ENCODE results near the gene SCRT2.

The SCRT2 gene

GRCh38 chr20:717271-717670 lies 41.7 kb upstream of the SCRT2 start:
- Histone ChIP-seq H3K4me2 (no peak overlapping the region), H3K27me3 (ENCODE audit: insufficient read depth, low read depth) (0 out of 2 replicates have a peak, but pooled peaks cover 5% of the 10 kb centered on the region), H3K27ac (no peak overlapping the region), H3K79me2 (ENCODE audit: insufficient read depth, low read depth) (no peaks in the 10 kb centered on the region), H4K20me1 (ENCODE audit: insufficient read depth) (no peaks in the 10 kb centered on the region), H2AFZ (ENCODE audit: low read depth) (no peak overlapping the region), H3K4me3 (IDR thresholded peaks at IDR 0.05; ENCODE audit: insufficient read depth, low read depth, low read length) (no peak overlapping the region), H3K4me1 (ENCODE audit: low read depth, poor library complexity, severe bottlenecking) (no peaks in the 10 kb centered on the region), H3K9ac (no peak overlapping the region), H3K36me3 (ENCODE audit: insufficient read depth) (no peaks in the 10 kb centered on the region)
- TF ChIP-seq CTCF (conservative IDR thresholded peaks at IDR 0.05; ENCODE audit: low read depth, low read length) = no peak

- no peak overlapping the region for H3K27ac ChIP-seq
- no peak overlapping the region for H2AFZ ChIP-seq (ENCODE audit: low read depth)
- H3K79me2 ChIP-seq (ENCODE audit: insufficient read depth, low read depth) = no peaks in the 10 kb centered on the region
- no peaks in the 10 kb centered on the region for H3K36me3 ChIP-seq (ENCODE audit: insufficient read depth)
- H3K9ac ChIP-seq = no peak overlapping the region
- 0 out of 2 replicates have a peak, but pooled peaks cover 5% of the 10 kb centered on the region for H3K27me3 ChIP-seq (ENCODE audit: insufficient read depth, low read depth)
- H3K4me2 ChIP-seq = no peak overlapping the region
- no peak for TF ChIP-seq CTCF (conservative IDR thresholded peaks at IDR 0.05; ENCODE audit: low read depth, low read length)
- H3K4me1 ChIP-seq (ENCODE audit: low read depth, poor library complexity, severe bottlenecking) = no peaks in the 10 kb centered on the region
- H3K4me3 ChIP-seq (IDR thresholded peaks at IDR 0.05; ENCODE audit: insufficient read depth, low read depth, low read length) = no peak overlapping the region
- H4K20me1 ChIP-seq (ENCODE audit: insufficient read depth) = no peaks in the 10 kb centered on the region
These were observed 38.9 kb upstream of the SCRT2 start for GRCh38 chr20:714453-714852.

- H2AFZ ChIP-seq (ENCODE audit: low read depth) = no peak overlapping the region
- H3K79me2 ChIP-seq (ENCODE audit: insufficient read depth, low read depth) = no peaks in the 10 kb centered on the region
These were observed 36.0 kb upstream of the SCRT2 start for GRCh38 chr20:711576-711975.

GRCh38 chr20:710780-711450 lies 35.3 kb upstream of the SCRT2 start:
- Histone ChIP-seq H4K20me1 (ENCODE audit: insufficient read depth) (no peaks in the 10 kb centered on the region), H3K9ac (no peak overlapping the region), H3K36me3 (ENCODE audit: insufficient read depth) (no peaks in the 10 kb centered on the region), H3K27me3 (ENCODE audit: insufficient read depth, low read depth) (0 out of 2 replicates have a peak, but pooled peaks cover 5% of the 10 kb centered on the region), H3K4me2 (no peak overlapping the region), H2AFZ (ENCODE audit: low read depth) (no peak overlapping the region), H3K4me1 (ENCODE audit: low read depth, poor library complexity, severe bottlenecking) (no peaks in the 10 kb centered on the region), H3K79me2 (ENCODE audit: insufficient read depth, low read depth) (no peaks in the 10 kb centered on the region), H3K4me3 (IDR thresholded peaks at IDR 0.05; ENCODE audit: insufficient read depth, low read depth, low read length) (no peak overlapping the region), H3K27ac (no peak overlapping the region)
- TF ChIP-seq CTCF (conservative IDR thresholded peaks at IDR 0.05; ENCODE audit: low read depth, low read length) = no peak

More at GRCh38 chr20:711576-711975, 36.0 kb upstream of the SCRT2 start:
- H3K4me2 ChIP-seq = no peak overlapping the region
- H3K4me3 ChIP-seq (IDR thresholded peaks at IDR 0.05; ENCODE audit: insufficient read depth, low read depth, low read length) = no peak overlapping the region
- TF ChIP-seq CTCF (conservative IDR thresholded peaks at IDR 0.05; ENCODE audit: low read depth, low read length) = no peak
- 0 out of 2 replicates have a peak, but pooled peaks cover 5% of the 10 kb centered on the region for H3K27me3 ChIP-seq (ENCODE audit: insufficient read depth, low read depth)
- H4K20me1 ChIP-seq (ENCODE audit: insufficient read depth) = no peaks in the 10 kb centered on the region
- H3K4me1 ChIP-seq (ENCODE audit: low read depth, poor library complexity, severe bottlenecking) = no peaks in the 10 kb centered on the region
- no peak overlapping the region for H3K27ac ChIP-seq
- no peak overlapping the region for H3K9ac ChIP-seq
- no peaks in the 10 kb centered on the region for H3K36me3 ChIP-seq (ENCODE audit: insufficient read depth)

Data from KMS-11 (cell line).